Erythroblast (primary cell): ENCODE data around the gene STEAP1B.

Source experiments
- DNase-seq, 2 experiments: peaks; one replicate each; lab custom pipeline; 2025; lab: John Stamatoyannopoulos, UW
- GATA1 ChIP-seq: IDR thresholded peaks from 2 replicates; pipeline ENCODE4 v1.6.1; 2011; ENCODE audit warnings: low read depth, mild to moderate bottlenecking, control low read depth, low read length, moderate library complexity
- POLR2A ChIP-seq: IDR thresholded peaks from 2 replicates; pipeline ENCODE4 v1.6.1; 2011; ENCODE audit warnings: mild to moderate bottlenecking, low read length

The STEAP1B gene

GRCh38 chr7:22393913-22394729 lies 105.9 kb downstream of the STEAP1B start:
- TF ChIP-seq POLR2A (no peak), GATA1 (no peak)

GRCh38 chr7:22390516-22390915 lies 109.5 kb downstream of the STEAP1B start:
- no peak for TF ChIP-seq GATA1
- no peak for TF ChIP-seq POLR2A
- no peak for DNase-seq

More at GRCh38 chr7:22393913-22394729, 105.9 kb downstream of the STEAP1B start:
- DNase-seq, result no peak

- no peak for DNase-seq
- TF ChIP-seq POLR2A (no peak), GATA1 (no peak)
These were observed 110.1 kb downstream of the STEAP1B start for GRCh38 chr7:22389892-22390291.

- DNase-seq, result no peak
- TF ChIP-seq GATA1, result no peak
- TF ChIP-seq POLR2A, result no peak
These were observed 112.4 kb downstream of the STEAP1B start for GRCh38 chr7:22387583-22387982.

GRCh38 chr7:22386865-22387264 lies 113.1 kb downstream of the STEAP1B start:
- no peak for TF ChIP-seq GATA1

GRCh38 chr7:22386206-22386858 lies 113.7 kb downstream of the STEAP1B start:
- DNase-seq, result no peak
- no peak for TF ChIP-seq POLR2A
- no peak for TF ChIP-seq GATA1

More at GRCh38 chr7:22386865-22387264, 113.1 kb downstream of the STEAP1B start:
- DNase-seq, result no peak

GRCh38 chr7:22385326-22385725 lies 114.7 kb downstream of the STEAP1B start:
- no peak for DNase-seq
- TF ChIP-seq GATA1 (no peak), POLR2A (no peak)

GRCh38 chr7:22380333-22380732 lies 119.7 kb downstream of the STEAP1B start:
- DNase-seq, result no peak
- TF ChIP-seq GATA1 (no peak), POLR2A (no peak)

- no peak for DNase-seq
These were observed 121.6 kb downstream of the STEAP1B start for GRCh38 chr7:22378199-22378980.

GRCh38 chr7:22377703-22378102 lies 122.3 kb downstream of the STEAP1B start:
- no peak for TF ChIP-seq GATA1
- no peak for TF ChIP-seq POLR2A
- DNase-seq, result no peak

More at GRCh38 chr7:22378199-22378980, 121.6 kb downstream of the STEAP1B start:
- TF ChIP-seq POLR2A (no peak), GATA1 (no peak)

GRCh38 chr7:22375359-22376048 lies 124.5 kb downstream of the STEAP1B start:
- no peak for TF ChIP-seq GATA1
- TF ChIP-seq POLR2A, result no peak
- DNase-seq, result no peak

- no peak for DNase-seq
- TF ChIP-seq GATA1, result no peak
- no peak for TF ChIP-seq POLR2A
These were observed 126.1 kb downstream of the STEAP1B start for GRCh38 chr7:22373911-22374310.

- TF ChIP-seq POLR2A (no peak), GATA1 (no peak)
- no peak for DNase-seq
These were observed 126.6 kb downstream of the STEAP1B start for GRCh38 chr7:22373388-22373787.
